ENCODE data around the gene DIPK1A.

DNA sequence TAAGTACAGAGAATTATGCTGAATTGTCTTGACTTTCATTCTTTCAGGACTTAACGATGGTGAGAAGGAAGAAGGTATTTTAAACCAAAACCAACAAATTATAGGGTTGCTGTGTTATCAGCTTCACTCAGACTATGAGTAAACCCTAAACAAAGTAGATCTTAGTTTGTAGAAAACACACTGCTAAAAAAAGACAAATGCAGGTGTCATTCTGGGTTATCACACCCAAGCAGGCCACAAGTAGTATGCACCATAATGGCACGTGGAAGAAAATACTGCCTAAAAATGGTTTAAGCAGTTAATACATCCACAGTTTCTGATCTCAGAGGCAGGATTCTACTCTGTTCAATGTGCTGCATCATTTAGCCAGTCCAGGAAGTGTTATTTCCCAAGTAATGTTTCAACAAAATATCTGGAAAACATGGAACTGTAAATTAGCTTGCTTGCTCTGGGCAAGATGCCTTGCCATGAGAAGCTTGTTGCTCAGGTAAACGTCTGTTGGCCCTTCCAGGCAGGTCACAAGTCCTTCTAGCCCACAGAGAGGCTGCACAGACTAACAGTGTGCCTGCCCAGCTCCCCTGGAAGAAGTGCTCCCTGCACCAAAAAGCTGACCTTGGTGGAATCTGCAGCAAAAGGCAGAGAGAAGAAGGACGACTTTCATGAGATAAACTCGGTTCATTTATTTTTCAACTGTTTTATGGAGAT lies 4.1 kb downstream of the DIPK1A start:
- no peak for TF ChIP-seq CTCF (IDR thresholded peaks at IDR 0.05)
- TF ChIP-seq POLR2A (IDR thresholded peaks at IDR 0.05): no peak
